ENCODE data around the gene ANO7.

ANO7 gene

DNA sequence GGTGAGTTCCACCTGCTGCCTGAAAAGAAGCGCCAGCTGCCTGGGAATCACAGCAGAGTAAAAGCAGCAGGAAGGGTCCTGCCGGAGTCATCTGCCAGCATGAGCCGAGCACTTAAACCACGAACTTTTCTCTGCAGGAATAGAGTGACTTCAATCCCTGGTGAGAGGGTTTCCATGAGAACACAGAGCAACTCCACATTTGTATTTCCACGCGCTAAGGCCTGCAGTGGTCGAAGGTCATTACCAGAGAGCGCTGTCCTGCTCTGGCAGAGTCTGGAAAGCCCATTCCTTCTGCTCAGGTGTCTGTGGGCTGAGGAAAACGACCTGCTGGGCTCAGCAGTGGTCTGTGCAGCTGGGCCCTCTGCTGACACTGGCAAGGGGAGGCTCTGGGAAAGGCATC is 45.9 kb upstream of the ANO7 start:
- TF ChIP-seq FOXP2 (optimal IDR thresholded peaks at IDR 0.05; ENCODE audit: borderline replicate concordance, extremely low read depth, extremely low read length, insufficient read depth), result no peak
- TF ChIP-seq POLR2AphosphoS5 (IDR thresholded peaks at IDR 0.05; ENCODE audit: low read depth, low read length), result no peak
- TF ChIP-seq TAF1 (IDR thresholded peaks at IDR 0.05; ENCODE audit: borderline replicate concordance, insufficient read depth, low read length), result no peak
- TF ChIP-seq, protein P1, sequence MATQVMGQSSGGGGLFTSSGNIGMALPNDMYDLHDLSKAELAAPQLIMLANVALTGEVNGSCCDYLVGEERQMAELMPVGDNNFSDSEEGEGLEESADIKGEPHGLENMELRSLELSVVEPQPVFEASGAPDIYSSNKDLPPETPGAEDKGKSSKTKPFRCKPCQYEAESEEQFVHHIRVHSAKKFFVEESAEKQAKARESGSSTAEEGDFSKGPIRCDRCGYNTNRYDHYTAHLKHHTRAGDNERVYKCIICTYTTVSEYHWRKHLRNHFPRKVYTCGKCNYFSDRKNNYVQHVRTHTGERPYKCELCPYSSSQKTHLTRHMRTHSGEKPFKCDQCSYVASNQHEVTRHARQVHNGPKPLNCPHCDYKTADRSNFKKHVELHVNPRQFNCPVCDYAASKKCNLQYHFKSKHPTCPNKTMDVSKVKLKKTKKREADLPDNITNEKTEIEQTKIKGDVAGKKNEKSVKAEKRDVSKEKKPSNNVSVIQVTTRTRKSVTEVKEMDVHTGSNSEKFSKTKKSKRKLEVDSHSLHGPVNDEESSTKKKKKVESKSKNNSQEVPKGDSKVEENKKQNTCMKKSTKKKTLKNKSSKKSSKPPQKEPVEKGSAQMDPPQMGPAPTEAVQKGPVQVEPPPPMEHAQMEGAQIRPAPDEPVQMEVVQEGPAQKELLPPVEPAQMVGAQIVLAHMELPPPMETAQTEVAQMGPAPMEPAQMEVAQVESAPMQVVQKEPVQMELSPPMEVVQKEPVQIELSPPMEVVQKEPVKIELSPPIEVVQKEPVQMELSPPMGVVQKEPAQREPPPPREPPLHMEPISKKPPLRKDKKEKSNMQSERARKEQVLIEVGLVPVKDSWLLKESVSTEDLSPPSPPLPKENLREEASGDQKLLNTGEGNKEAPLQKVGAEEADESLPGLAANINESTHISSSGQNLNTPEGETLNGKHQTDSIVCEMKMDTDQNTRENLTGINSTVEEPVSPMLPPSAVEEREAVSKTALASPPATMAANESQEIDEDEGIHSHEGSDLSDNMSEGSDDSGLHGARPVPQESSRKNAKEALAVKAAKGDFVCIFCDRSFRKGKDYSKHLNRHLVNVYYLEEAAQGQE (IDR thresholded peaks at IDR 0.05; ENCODE audit: insufficient read depth in 1 of 2, low read depth in 2 of 2, low read length in 2 of 2), result no peak
- no peak for TF ChIP-seq SIN3A (IDR thresholded peaks at IDR 0.05; ENCODE audit: borderline replicate concordance, insufficient read depth, low read length)

DNA sequence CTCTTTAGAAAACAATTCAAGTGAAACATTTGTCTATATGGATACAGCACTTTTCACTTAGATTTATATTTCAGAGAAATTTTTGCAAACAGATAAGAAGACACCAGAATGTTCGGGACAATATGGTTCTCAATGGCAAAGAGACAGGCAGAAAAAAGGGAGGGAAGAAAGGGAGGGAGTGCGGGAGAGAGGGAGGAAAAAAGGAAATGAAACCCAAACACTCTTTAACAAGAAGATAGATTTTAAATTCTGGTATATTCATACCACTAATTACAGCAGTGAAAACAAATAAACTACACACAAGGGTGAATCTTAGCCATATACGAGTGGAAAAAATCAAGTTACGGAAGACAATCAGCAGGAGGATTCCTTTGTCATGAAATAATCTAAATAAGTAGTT is 42.2 kb upstream of the ANO7 start:
- TF ChIP-seq, protein P1 (IDR thresholded peaks at IDR 0.05; ENCODE audit: insufficient read depth in 1 of 2, low read depth in 2 of 2, low read length in 2 of 2), result no peak

DNA sequence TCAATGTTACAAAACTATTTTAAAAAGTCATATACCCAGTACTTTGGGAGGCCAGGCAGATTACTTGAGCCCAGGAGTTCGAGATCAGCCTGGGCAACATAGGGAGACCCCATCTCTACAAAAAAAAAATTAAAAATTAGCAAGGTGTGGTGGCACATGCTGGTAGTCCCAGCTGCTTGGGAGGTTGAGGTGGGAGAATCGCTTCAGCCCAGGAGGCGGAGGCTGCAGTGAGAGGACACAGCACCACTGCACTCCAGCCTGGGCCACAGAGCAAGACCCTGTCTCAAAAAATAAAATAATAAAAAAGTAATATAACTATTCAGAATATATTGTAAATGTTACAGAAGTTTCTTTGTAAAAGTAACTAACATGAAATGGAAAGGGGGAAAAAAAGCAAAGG is 41.1 kb upstream of the ANO7 start:
- TF ChIP-seq, protein P1 (IDR thresholded peaks at IDR 0.05; ENCODE audit: insufficient read depth in 1 of 2, low read depth in 2 of 2, low read length in 2 of 2), result no peak
- TF ChIP-seq FOXP2 (optimal IDR thresholded peaks at IDR 0.05; ENCODE audit: borderline replicate concordance, extremely low read depth, extremely low read length, insufficient read depth), result no peak
- no peak for TF ChIP-seq POLR2AphosphoS5 (IDR thresholded peaks at IDR 0.05; ENCODE audit: low read depth, low read length)
- TF ChIP-seq SIN3A (IDR thresholded peaks at IDR 0.05; ENCODE audit: borderline replicate concordance, insufficient read depth, low read length), result no peak
- TF ChIP-seq TAF1 (IDR thresholded peaks at IDR 0.05; ENCODE audit: borderline replicate concordance, insufficient read depth, low read length), result no peak

DNA sequence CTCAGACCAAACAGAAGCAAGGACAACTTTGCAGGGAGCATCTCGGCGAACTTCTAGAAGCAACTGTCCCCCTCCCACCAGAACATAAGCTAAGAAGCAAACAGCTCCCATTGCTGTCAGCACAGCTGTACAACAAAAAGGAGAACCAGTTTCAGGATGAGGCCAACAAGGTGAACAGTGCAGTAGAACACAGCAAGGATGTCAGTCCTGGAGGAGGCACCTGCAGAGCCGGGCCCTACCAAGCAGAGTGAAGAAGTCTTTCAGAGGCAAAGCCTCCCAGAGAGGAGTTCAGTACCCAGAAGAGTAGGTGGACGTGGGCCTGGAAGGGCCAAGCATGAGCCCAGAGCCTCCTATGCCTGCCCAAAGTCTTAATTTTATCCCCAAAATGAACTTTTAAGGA is 40.2 kb upstream of the ANO7 start:
- TF ChIP-seq FOXP2 (optimal IDR thresholded peaks at IDR 0.05; ENCODE audit: borderline replicate concordance, extremely low read depth, extremely low read length, insufficient read depth) (no peak), TAF1 (IDR thresholded peaks at IDR 0.05; ENCODE audit: borderline replicate concordance, insufficient read depth, low read length) (no peak), SIN3A (IDR thresholded peaks at IDR 0.05; ENCODE audit: borderline replicate concordance, insufficient read depth, low read length) (no peak), POLR2AphosphoS5 (IDR thresholded peaks at IDR 0.05; ENCODE audit: low read depth, low read length) (no peak)
- TF ChIP-seq, protein P1 (IDR thresholded peaks at IDR 0.05; ENCODE audit: insufficient read depth in 1 of 2, low read depth in 2 of 2, low read length in 2 of 2), result no peak

DNA sequence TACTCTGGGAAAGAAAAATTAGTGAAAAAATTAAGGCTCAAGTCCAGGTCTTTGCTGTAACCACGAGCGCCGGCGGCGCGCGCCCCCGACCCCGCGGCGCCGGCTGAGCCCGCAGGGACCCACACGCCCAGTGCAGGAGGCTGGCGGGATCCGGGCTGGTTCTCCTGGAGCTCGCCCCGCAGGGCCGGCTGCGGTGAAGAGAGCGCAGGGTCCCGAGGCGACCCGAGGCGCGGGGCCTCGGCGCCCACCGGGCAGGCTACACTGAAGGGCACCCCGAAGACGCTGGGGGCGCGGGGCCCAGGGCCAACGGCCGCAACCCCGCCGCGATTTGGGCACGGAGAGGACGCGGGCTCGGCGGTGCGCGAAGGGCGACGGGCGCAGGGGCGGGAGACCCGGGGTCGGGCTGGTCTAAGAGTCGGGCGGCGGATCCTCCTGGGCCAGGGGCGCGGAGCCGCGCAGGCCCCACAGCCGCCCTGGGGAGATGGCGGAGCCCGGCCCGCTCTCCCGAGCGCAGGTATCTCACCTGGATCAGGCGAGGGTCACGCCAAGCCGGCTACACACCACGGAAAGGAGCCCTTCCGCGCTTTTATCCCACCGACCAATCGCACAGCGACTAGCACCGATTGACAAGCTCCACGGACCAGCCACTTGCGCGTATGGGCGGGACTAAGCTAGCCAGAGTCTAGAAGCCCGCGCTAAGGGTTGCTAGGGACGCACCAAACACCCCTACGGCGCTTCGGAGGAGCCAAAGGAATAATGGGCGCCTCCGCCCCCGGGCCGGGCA is 39.4 kb upstream of the ANO7 start, which contains the start of gene PASK:
TSS of gene PASK (minus strand) at position 582 of the 784 bp plus-strand sequence. CDS start 6,440 bp downstream, outside the sequence.
- TF ChIP-seq POLR2AphosphoS5 (IDR thresholded peaks at IDR 0.05; ENCODE audit: low read depth, low read length) (no peak), SIN3A (IDR thresholded peaks at IDR 0.05; ENCODE audit: borderline replicate concordance, insufficient read depth, low read length) (peak; percentile 57; the same call in 1 of the 2 replicates), TAF1 (IDR thresholded peaks at IDR 0.05; ENCODE audit: borderline replicate concordance, insufficient read depth, low read length) (no peak), FOXP2 (optimal IDR thresholded peaks at IDR 0.05; ENCODE audit: borderline replicate concordance, extremely low read depth, extremely low read length, insufficient read depth) (peak; percentile 33)
- TF ChIP-seq, protein P1 (IDR thresholded peaks at IDR 0.05; ENCODE audit: insufficient read depth in 1 of 2, low read depth in 2 of 2, low read length in 2 of 2), result no peak
